Testis (tissue), 2 donors: ENCODE measurements around the gene CST9.

ENCODE experiments used
- CTCF ChIP-seq, 3 experiments: fragments of 450-650 bp in 2 of 3; fragments of 200-600 bp in 1 of 3; sonication (generic) in 1 of 3; IDR thresholded peaks; one replicate each; pipeline ENCODE4 v1.5.1; 2016 to 2019; ENCODE audit warnings: antibody characterized with exemption in 3 of 3, mild to moderate bottlenecking in 2 of 3, moderate library complexity in 1 of 3
- POLR2A ChIP-seq: fragments of 450-650 bp; IDR thresholded peaks from one replicate; pipeline ENCODE4 v1.6.1; 2017; ENCODE audit warnings: antibody characterized with exemption, mild to moderate bottlenecking, moderate library complexity

GRCh38 chr20:23604306-23604705, 1.4 kb downstream of the CST9 start:
- TF ChIP-seq CTCF (IDR thresholded peaks at IDR 0.05) = no peak
- TF ChIP-seq POLR2A = no peak
